GM18907 (cell line): ENCODE results near the gene CASK.
"Not testable (repeated sequence)": the region's sequence is repeated elsewhere in the genome, so short reads cannot be mapped to it uniquely, and the experiment has no call there.

Experiments used
- ATAC-seq: cut with Tn5 transposase; IDR thresholded peaks from one replicate; pipeline ENCODE4 v1.9.1; 2021; ENCODE audit warnings: mild to moderate bottlenecking, moderate library complexity; ENCODE audit not compliant: unreplicated experiment

The CASK gene

DNA sequence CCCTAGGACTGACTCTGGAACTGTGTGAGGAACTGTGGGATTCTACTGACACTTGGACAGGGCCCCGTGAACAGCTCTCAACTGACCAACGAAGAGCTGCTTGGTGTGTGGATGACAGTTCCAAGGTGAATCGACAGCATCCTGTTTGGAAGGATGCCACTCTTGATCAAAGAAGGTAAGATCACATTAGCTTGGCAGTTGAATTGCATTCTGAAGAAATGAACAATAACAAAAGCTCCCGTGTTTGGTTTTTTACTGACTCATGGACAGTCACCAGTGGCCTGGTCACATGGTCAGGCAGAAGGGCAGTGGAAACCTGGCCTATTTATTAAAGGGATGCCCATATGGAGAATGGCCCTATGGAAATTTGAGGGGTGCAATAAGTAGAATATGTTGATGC, 267.7 kb downstream of the CASK start:
- no peak for ATAC-seq

DNA sequence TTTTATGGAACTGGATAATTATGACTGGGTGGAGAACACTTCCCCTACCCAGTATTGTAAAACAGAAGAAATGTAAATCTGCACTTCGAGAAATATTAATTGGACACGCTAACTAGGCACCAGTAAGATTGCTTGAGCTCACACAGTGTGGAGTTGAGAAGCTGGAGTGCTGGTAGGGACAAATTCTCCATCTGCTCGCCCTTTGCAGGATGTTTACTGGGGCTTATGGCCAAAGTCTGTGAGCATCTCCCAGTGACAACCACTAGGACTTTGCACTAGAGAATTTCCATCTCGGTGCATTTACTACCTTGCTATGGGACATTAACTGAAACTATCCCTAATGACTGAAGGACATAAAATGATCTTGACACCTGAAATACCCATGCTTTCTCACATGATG, 268.3 kb downstream of the CASK start:
- no peak for ATAC-seq

DNA sequence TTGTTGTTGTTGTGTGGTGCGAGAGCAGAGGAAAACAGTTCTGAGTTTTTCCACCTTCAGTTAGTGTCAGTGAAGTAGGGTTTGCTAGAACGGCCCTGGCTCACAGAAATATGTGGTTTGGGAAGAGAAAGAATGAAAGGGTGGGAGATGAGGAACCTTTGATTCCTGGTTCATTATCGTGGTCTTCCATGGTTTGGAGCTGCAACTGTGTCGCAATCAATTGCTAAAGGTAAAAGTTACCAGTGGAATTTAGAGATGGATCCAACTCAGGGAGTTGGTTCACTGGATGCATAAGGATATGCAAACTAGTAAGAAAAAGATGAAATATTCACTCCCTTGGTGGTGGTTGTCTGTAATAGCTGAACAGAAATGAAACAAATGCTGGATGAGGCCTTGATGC, 270.2 kb downstream of the CASK start:
- no peak for ATAC-seq

- not testable (repeated sequence) for ATAC-seq
Measured at GRCh38 chrX:41646201-41646600, 277.2 kb downstream of the CASK start.

- no peak for ATAC-seq
Measured at GRCh38 chrX:41634284-41634683, 289.1 kb downstream of the CASK start.

GRCh38 chrX:41630091-41630490, 293.3 kb downstream of the CASK start:
- ATAC-seq, result no peak

DNA sequence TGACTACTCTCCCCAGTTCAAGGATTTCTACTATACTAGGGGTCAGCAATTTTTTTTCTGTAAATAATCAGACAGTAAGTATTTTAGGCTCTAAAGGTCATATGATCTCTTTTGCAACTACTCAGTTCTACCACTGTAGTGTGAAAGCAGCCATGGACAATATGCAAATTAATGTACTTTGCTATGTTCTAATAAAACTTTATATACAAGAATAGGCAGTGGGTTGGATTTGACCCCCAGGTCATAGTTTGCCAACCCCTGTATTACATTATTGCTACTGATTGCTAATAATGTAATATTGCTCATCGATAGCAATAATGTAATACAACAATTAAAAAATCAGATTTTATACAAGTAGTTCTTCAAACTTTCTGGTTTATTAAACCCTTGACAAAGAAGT, 293.8 kb downstream of the CASK start:
- ATAC-seq, result no peak

DNA sequence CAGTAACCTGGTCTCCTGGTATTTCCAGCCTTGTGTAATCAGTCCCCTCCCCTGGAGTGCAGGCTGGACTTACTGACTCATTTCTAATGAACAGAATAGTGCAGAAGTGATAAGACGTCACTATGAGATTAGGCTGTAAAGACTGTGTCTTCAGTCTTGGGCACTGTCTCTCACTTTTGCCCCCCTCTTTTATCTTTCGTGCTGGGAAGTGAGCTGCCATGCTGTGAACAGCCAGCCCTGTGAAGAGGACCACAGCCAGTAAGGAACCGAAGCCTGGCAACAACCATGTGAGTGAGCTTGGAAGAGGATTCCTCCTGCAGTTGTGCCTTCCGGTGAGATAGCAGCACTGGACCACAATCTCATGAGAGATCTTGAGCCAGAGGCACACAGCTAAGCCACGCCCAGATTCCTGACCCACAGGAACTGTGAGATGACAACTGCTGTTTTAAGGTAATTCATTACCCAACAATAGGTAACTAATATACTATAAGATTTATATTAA, 302.1 kb downstream of the CASK start:
- no peak for ATAC-seq

- ATAC-seq, result no peak
Measured at GRCh38 chrX:41619221-41619620, 304.1 kb downstream of the CASK start.

- no peak for ATAC-seq
Measured at GRCh38 chrX:41616935-41617334, 306.4 kb downstream of the CASK start.

DNA sequence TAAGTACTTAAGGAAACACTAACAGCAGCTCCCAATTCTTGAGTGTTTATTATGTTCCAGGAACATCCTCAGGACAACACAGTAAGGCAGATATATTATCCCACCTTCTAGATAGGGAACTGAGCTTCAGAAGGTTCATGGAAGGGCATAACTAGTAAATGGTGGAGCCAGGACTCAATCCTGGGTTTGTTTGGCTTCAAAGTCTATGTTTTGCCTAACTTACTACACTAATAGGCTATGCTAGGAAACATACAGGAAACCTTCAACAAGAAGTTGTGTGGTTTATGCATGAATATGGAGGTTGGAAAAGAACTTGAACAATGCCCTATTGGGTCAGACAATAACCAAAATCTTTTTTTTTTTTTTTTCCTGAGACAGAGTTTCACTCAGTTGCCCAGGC, 307.1 kb downstream of the CASK start:
- ATAC-seq, result no peak

DNA sequence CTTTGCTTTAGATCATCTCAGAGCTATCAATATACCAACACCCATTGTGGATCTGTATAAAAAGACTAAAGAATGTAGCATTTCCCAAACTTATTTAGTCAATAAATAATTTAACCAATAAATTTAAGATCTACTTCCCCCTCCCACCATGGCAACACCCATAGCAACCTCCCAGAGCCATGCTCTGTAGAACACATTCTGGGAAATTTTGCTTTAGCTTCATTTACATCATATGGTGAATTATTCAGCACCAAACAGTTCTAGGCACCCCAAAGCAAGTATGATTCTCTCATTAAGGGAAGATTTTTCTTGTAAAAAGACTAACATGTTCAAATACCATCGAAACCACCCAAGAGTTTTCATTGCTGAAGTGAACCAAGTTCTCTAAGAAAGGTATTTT, 315.1 kb downstream of the CASK start:
- ATAC-seq, result no peak

GRCh38 chrX:41607264-41607832, 316.0 kb downstream of the CASK start:
- no peak for ATAC-seq

DNA sequence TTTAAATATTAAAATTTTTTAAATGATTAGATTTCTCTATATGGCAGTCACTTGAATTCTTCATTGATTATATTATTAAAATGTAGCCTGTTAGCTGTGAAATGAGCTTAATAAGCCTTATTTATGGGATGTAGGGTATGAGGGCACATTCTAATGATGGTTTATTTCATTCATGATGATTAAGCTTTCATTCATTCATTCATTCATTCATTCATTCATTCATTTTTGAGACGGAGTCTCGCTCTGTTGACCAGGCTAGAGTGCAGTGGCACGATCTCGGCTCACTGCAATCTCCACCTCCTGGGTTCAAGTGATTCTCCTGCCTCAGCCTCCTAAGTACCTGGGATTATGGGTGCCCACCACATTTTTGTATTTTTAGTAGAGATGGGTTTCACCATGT, 317.3 kb downstream of the CASK start:
- ATAC-seq, result not testable (repeated sequence)

- no peak for ATAC-seq
Measured at GRCh38 chrX:41604766-41605543, 318.4 kb downstream of the CASK start.

GRCh38 chrX:41604177-41604576, 319.2 kb downstream of the CASK start:
- no peak for ATAC-seq

DNA sequence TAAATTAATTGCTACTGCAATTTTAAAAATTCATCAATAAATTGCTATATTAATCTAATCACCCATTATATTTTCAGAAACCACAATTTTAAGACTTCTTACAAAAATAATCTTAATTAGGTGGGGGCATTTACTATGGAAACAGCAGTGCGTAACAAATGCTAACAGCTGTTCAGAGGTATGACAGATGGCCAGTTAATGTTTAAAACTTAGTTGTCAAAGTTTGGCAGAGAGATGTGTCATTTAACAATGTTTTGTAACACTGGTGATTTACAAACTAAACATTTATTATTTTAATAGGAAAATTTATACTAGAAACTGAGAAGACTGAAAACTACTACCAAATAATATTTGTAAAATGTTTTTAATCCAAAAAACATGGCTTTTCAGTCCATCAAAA, 319.8 kb downstream of the CASK start:
- no peak for ATAC-seq

- no peak for ATAC-seq
Measured at GRCh38 chrX:41602816-41603345, 320.5 kb downstream of the CASK start.

DNA sequence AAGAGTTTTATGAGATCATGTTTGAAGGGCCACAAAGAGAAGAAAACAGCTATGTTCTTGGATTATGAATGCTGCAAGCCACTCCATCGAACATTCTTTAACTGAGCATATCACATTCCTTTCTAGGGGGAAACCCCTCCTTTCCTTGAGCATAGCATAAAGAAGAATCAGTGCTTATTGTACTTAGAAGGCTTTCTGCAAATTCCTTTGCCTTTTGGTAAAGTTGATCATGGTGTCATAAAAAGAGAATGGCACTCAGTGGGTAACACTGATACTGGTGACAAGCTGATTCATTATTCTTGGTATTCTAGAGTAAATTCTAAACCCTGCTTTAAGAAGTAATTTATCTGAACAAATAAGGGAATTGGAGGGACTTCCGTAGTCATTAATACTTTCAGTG, 323.1 kb downstream of the CASK start:
- ATAC-seq, result no peak

- no peak for ATAC-seq
Measured at GRCh38 chrX:41599507-41599906, 323.8 kb downstream of the CASK start.

- peak; percentile 95 for ATAC-seq
Measured at GRCh38 chrX:41596596-41596995, 326.8 kb downstream of the CASK start.

DNA sequence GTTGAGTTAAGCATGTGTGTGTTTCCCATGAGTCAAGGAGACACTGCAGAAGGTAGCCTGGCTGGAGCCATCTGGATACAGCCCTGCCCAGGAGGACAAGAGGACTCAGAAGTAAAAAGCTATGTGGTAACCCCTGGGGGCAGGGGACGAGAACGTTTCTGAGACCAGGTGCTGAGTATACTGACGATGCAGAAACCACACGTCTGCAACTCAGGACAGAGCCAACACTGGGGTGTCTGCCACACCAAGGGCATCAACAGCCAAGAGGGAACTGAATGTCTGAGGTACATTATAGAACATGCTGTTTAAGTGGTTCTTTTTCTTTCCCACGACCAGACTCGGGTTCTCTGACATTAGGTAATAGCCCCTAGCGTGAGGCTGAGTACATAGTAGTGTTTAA, 328.7 kb downstream of the CASK start:
- ATAC-seq, result no peak
